Measurements from ENCODE around the gene CDCA7L.

- TF ChIP-seq CEBPB (IDR thresholded peaks at IDR 0.05) (no peak), RAD21 (IDR thresholded peaks at IDR 0.05; ENCODE audit: low read depth) (no peak), TAF1 (IDR thresholded peaks at IDR 0.05; ENCODE audit: low read depth) (no peak), FOXM1 (IDR thresholded peaks at IDR 0.05; ENCODE audit: borderline replicate concordance, low read depth) (no peak), EP300 (IDR thresholded peaks at IDR 0.05; ENCODE audit: borderline replicate concordance) (no peak), MAX (IDR thresholded peaks at IDR 0.05) (no peak), TCF12 (IDR thresholded peaks at IDR 0.05; ENCODE audit: low read depth) (no peak)
- TF ChIP-seq, protein P1, sequence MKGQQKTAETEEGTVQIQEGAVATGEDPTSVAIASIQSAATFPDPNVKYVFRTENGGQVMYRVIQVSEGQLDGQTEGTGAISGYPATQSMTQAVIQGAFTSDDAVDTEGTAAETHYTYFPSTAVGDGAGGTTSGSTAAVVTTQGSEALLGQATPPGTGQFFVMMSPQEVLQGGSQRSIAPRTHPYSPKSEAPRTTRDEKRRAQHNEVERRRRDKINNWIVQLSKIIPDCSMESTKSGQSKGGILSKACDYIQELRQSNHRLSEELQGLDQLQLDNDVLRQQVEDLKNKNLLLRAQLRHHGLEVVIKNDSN (IDR thresholded peaks at IDR 0.05) = no peak
These were observed 4.0 kb downstream of the CDCA7L start for GRCh38 chr7:21941611-21942141.

Data from Ishikawa (cell line).